K562 (cell line): ENCODE measurements around the gene FAM24B. TPM values are rescaled to one million over a fixed set of nuclear protein-coding genes. Genes with fewer than 3 reads are reported as not detected.

Source experiments
- CBFA2T2 ChIP-seq: fragments of 450-650 bp; conservative IDR thresholded peaks from 2 replicates; pipeline ENCODE4 v1.6.1; 2017; ENCODE audit warnings: mild to moderate bottlenecking
- CC2D1A ChIP-seq: fragments of 450-650 bp; IDR thresholded peaks from 2 replicates; pipeline ENCODE4 v1.6.1; 2017; ENCODE audit warnings: mild to moderate bottlenecking
- DLX4 ChIP-seq: fragments of 250-450 bp; sonication (Bioruptor Pico); IDR thresholded peaks from 2 replicates; pipeline ENCODE4 v1.6.1; 2021; ENCODE audit warnings: mild to moderate bottlenecking
- EGR1 ChIP-seq: fragments of 450-650 bp; conservative IDR thresholded peaks from 2 replicates; pipeline ENCODE4 v1.6.1; 2017; ENCODE audit warnings: mild to moderate bottlenecking
- FIP1L1 ChIP-seq: fragments of 200-400 bp; formaldehyde crosslinking; IDR thresholded peaks from 2 replicates; pipeline ENCODE4 v1.6.1; 2018; ENCODE audit warnings: mild to moderate bottlenecking, low read depth, low read length; ENCODE audit not compliant: poor library complexity, severe bottlenecking
- GABPB2 ChIP-seq: fragments of 250-450 bp; sonication (Bioruptor Pico); conservative IDR thresholded peaks from 2 replicates; pipeline ENCODE4 v1.5.1; 2021; ENCODE audit warnings: mild to moderate bottlenecking
- GTF2A2 ChIP-seq: IDR thresholded peaks from 2 replicates; pipeline ENCODE4 v1.6.1; 2016; ENCODE audit warnings: mild to moderate bottlenecking, missing genetic modification characterization, missing compliant biosample characterization
- IRF9 ChIP-seq: fragments of 450-650 bp; IDR thresholded peaks from 2 replicates; pipeline ENCODE4 v1.6.1; 2016; ENCODE audit warnings: missing biosample characterization, missing genetic modification characterization
- KLF1 ChIP-seq: fragments of 450-650 bp; IDR thresholded peaks from 2 replicates; pipeline ENCODE4 v1.6.1; 2016; ENCODE audit warnings: missing genetic modification characterization, missing compliant biosample characterization
- KLF6 ChIP-seq: fragments of 250-450 bp; sonication (Bioruptor Pico); IDR thresholded peaks from 2 replicates; pipeline ENCODE4 v1.4.0; 2020; ENCODE audit warnings: mild to moderate bottlenecking, moderate library complexity, borderline replicate concordance
- MCM3 ChIP-seq: fragments of 450-650 bp; IDR thresholded peaks from 2 replicates; pipeline ENCODE4 v1.6.1; 2016
- NUFIP1 ChIP-seq: fragments of 450-650 bp; IDR thresholded peaks from 2 replicates; pipeline ENCODE4 v1.6.1; 2018; ENCODE audit not compliant: partially characterized antibody
- PTRF ChIP-seq: fragments of 450-650 bp; IDR thresholded peaks from 2 replicates; pipeline ENCODE4 v1.6.1; 2016; ENCODE audit warnings: mild to moderate bottlenecking, missing genetic modification characterization, missing compliant biosample characterization
- SIRT6 ChIP-seq: IDR thresholded peaks from one replicate; pipeline ENCODE4 v1.6.1; 2012; ENCODE audit warnings: low read depth, mild to moderate bottlenecking, control low read depth, inconsistent platforms, low read length, moderate library complexity
- SMARCA5 ChIP-seq: fragments of 450-650 bp; IDR thresholded peaks from 2 replicates; pipeline ENCODE4 v1.6.1; 2016
- SMC3 ChIP-seq: conservative IDR thresholded peaks from 2 replicates; pipeline ENCODE4 v1.6.1; 2011; ENCODE audit warnings: low read depth, low read length, improper control_type of control experiment; ENCODE audit not compliant: insufficient read depth
- SRF ChIP-seq, 2 experiments: fragments of 250-450, 450-650 bp in 1 of 2; sonication (Bioruptor Pico) in 1 of 2; sonication (generic) in 1 of 2; formaldehyde crosslinking; IDR thresholded peaks; 2 replicates each; pipeline versions ENCODE4 v1.5.0 to v1.5.1; 2020 to 2022; ENCODE audit warnings: mild to moderate bottlenecking in 1 of 2, missing genetic modification reagents in 1 of 2
- SRSF3 ChIP-seq: fragments of 200-400 bp; formaldehyde crosslinking; IDR thresholded peaks from 2 replicates; pipeline ENCODE4 v1.6.1; 2016; ENCODE audit warnings: mild to moderate bottlenecking, low read length, moderate library complexity; ENCODE audit not compliant: insufficient read depth
- STAG1 ChIP-seq: sonication (generic); formaldehyde crosslinking; IDR thresholded peaks from 2 replicates; pipeline ENCODE4 v1.5.0; 2020; ENCODE audit warnings: missing genetic modification reagents, borderline replicate concordance
- THRAP3 ChIP-seq: fragments of 450-650 bp; IDR thresholded peaks from 2 replicates; pipeline ENCODE4 v1.6.1; 2016; ENCODE audit warnings: mild to moderate bottlenecking, inconsistent platforms, borderline replicate concordance
- XRCC3 ChIP-seq: fragments of 450-650 bp; IDR thresholded peaks from 2 replicates; pipeline ENCODE4 v1.6.1; 2017; ENCODE audit warnings: mild to moderate bottlenecking, moderate library complexity
- ZNF431 ChIP-seq: sonication (generic); formaldehyde crosslinking; IDR thresholded peaks from 2 replicates; pipeline ENCODE4 v1.8.0; 2022; ENCODE audit warnings: mild to moderate bottlenecking, missing genetic modification reagents
- ZNF696 ChIP-seq: fragments of 250-450 bp; sonication (Bioruptor Pico); conservative IDR thresholded peaks from 2 replicates; pipeline ENCODE4 v1.4.0; 2020; ENCODE audit warnings: mild to moderate bottlenecking, moderate library complexity
- polyA plus RNA-seq, 8 experiments: library from polyadenylated mRNA; depleted of rRNA in 4 of 8; stranded (reverse) in 5 of 8; unstranded in 3 of 8; fragments of >200 nt; fragmentation: Nextera tagmentation in 2 of 8; fragmentation: Illumina TruSeq in 1 of 8; extraction: Ambion mirVana in 2 of 8; extraction: Trizol in 1 of 8; gene quantifications; 2 replicates each; pipeline versions ENCODE4 v1.2.1 to v1.2.3, GENCODE V29; 2011 to 2014; ENCODE audit warnings: inconsistent platforms in 1 of 8, missing spikeins in 1 of 8
- total RNA-seq, 7 experiments: library from RNA; depleted of rRNA in 6 of 7; stranded (reverse); fragments of >200 nt in 6 of 7; fragmentation: Illumina TruSeq in 2 of 7; extraction: Trizol in 2 of 7; gene quantifications; 2 replicates each; pipeline versions ENCODE4 v1.2.1 to v1.2.3, GENCODE V29; 2011 to 2021; ENCODE audit warnings: low replicate concordance in 1 of 7
- TF ChIP-seq, protein P1 (sequence below): sonication (generic); formaldehyde crosslinking; IDR thresholded peaks from 2 replicates; pipeline ENCODE4 v1.8.0; 2022; ENCODE audit warnings: missing genetic modification reagents, mild to moderate bottlenecking, borderline replicate concordance
- TF ChIP-seq, protein P2 (sequence below): fragments of 450-650 bp; IDR thresholded peaks from 2 replicates; pipeline ENCODE4 v1.6.1; 2017; ENCODE audit warnings: antibody characterized with exemption
- TF ChIP-seq, protein P3 (sequence below): fragments of 250-450 bp; sonication (Bioruptor Pico); IDR thresholded peaks from 2 replicates; pipeline ENCODE4 v1.8.0; 2021; ENCODE audit warnings: mild to moderate bottlenecking, moderate library complexity

Gene FAM24B
- total and polyA plus RNA-seq, 9 of the 15 experiments (the other 6 are each of a cell fraction or from before 2014, with no cell fraction given): 6.0 to 19.6 (median 9.2) TPM

DNA sequence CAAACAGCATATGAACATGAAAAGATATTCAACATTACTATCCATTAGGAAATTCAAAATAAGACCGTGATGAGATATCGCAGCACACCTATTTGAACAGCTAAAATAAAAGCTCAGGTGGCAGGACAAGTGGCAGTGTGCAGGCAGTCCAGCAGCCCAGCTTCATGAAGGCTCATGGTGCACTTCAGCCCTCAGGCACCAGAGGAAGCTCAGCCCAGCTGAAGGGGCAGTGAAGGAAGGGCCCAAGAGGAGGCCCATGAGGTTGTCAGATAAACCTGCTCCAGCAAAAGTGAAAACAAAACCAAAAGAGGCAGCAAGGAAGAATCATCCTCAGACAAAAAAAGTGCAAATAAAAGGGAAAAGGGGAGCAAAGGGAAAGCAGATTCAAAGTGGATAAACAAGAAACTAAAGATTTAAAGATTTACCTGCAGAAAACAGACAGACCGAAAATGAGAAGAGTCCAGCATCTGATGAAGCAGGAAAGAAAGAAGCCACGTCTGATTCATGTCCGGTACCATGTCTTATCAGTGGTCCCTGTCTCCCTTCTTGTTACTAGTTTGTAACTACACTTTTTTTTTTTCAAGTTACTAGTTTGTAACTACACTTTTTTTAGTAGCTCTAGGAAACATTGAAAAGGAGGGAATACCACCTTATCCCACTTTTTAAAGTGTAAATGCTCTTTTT, 15.0 kb upstream of the FAM24B start (continued):
- TF ChIP-seq FIP1L1: no peak
- no peak for TF ChIP-seq NUFIP1
- TF ChIP-seq SMARCA5: no peak
- TF ChIP-seq IRF9 (tag): no peak
- no peak for TF ChIP-seq PTRF (tag)
- TF ChIP-seq GABPB2 (CRISPR knock-in tag): no peak
- TF ChIP-seq SRF (CRISPR knock-in tag; IDR thresholded peaks at IDR 0.05): no peak
- TF ChIP-seq STAG1 (CRISPR knock-in tag): no peak
- no peak for TF ChIP-seq SMC3
- TF ChIP-seq, protein P1, sequence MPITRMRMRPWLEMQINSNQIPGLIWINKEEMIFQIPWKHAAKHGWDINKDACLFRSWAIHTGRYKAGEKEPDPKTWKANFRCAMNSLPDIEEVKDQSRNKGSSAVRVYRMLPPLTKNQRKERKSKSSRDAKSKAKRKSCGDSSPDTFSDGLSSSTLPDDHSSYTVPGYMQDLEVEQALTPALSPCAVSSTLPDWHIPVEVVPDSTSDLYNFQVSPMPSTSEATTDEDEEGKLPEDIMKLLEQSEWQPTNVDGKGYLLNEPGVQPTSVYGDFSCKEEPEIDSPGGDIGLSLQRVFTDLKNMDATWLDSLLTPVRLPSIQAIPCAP (CRISPR knock-in tag): no peak
- no peak for TF ChIP-seq ZNF696 (CRISPR knock-in tag)
- TF ChIP-seq, protein P2, sequence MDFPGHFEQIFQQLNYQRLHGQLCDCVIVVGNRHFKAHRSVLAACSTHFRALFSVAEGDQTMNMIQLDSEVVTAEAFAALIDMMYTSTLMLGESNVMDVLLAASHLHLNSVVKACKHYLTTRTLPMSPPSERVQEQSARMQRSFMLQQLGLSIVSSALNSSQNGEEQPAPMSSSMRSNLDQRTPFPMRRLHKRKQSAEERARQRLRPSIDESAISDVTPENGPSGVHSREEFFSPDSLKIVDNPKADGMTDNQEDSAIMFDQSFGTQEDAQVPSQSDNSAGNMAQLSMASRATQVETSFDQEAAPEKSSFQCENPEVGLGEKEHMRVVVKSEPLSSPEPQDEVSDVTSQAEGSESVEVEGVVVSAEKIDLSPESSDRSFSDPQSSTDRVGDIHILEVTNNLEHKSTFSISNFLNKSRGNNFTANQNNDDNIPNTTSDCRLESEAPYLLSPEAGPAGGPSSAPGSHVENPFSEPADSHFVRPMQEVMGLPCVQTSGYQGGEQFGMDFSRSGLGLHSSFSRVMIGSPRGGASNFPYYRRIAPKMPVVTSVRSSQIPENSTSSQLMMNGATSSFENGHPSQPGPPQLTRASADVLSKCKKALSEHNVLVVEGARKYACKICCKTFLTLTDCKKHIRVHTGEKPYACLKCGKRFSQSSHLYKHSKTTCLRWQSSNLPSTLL: no peak
- no peak for TF ChIP-seq XRCC3
- TF ChIP-seq CBFA2T2: no peak
- no peak for TF ChIP-seq SRSF3
- TF ChIP-seq KLF1 (tag): no peak
- TF ChIP-seq KLF6 (CRISPR knock-in tag): no peak
- TF ChIP-seq DLX4 (CRISPR knock-in tag): no peak
- TF ChIP-seq SIRT6: no peak
- no peak for TF ChIP-seq ZNF431 (CRISPR knock-in tag)
- TF ChIP-seq, protein P3, sequence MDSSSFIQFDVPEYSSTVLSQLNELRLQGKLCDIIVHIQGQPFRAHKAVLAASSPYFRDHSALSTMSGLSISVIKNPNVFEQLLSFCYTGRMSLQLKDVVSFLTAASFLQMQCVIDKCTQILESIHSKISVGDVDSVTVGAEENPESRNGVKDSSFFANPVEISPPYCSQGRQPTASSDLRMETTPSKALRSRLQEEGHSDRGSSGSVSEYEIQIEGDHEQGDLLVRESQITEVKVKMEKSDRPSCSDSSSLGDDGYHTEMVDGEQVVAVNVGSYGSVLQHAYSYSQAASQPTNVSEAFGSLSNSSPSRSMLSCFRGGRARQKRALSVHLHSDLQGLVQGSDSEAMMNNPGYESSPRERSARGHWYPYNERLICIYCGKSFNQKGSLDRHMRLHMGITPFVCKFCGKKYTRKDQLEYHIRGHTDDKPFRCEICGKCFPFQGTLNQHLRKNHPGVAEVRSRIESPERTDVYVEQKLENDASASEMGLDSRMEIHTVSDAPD: no peak
- TF ChIP-seq MCM3: no peak
- no peak for TF ChIP-seq EGR1
- TF ChIP-seq CC2D1A: no peak
- TF ChIP-seq GTF2A2 (tag): no peak
- TF ChIP-seq THRAP3: no peak
